Stomach (tissue), 9 donors: ENCODE measurements around the gene ZBTB46. TPM values are rescaled to one million over a fixed set of nuclear protein-coding genes. Genes with fewer than 3 reads are reported as not detected.

Source experiments
- DNase-seq, 2 donors: peaks; one replicate each; pipeline versions ENCODE4 v3.0.0 to v3.0.0-alpha.2; 2013 to 2019
- H3K27ac ChIP-seq, 5 donors: fragments of 200-600 bp in 4 of 5; sonication (generic) in 4 of 5; one replicate each; pipeline ENCODE4 v1.5.1; 2013 to 2019; ENCODE audit warnings: mild to moderate bottlenecking in 1 of 5, moderate library complexity in 1 of 5
- H3K27me3 ChIP-seq, 3 donors: fragments of 200-600 bp; sonication (generic); one replicate each; pipeline ENCODE4 v1.5.1; 2017 to 2019; ENCODE audit warnings: mixed run types in 1 of 3
- H3K36me3 ChIP-seq, 4 donors: fragments of 200-600 bp; sonication (generic); 1 replicate in 3 of 4; 2 replicates in 1 of 4; pipeline ENCODE4 v1.5.1; 2016 to 2019
- H3K4me1 ChIP-seq, 4 donors: fragments of 200-600 bp; sonication (generic); one replicate each; pipeline ENCODE4 v1.5.1; 2016 to 2019
- H3K4me3 ChIP-seq, 4 donors: fragments of 200-600 bp; sonication (generic) in 3 of 4; one replicate each; pipeline ENCODE4 v1.5.1; 2016 to 2019; ENCODE audit warnings: mild to moderate bottlenecking in 1 of 4
- H3K9me3 ChIP-seq, 4 donors: fragments of 200-600 bp; sonication (generic); one replicate each; pipeline ENCODE4 v1.5.1; 2016 to 2019
- CTCF ChIP-seq, 7 experiments: fragments of 450-650 bp in 4 of 7; fragments of 200-600 bp in 3 of 7; sonication (generic) in 3 of 7; IDR thresholded peaks; one replicate each; pipeline ENCODE4 v1.5.1; 2016 to 2019; ENCODE audit warnings: antibody characterized with exemption in 7 of 7, control low read depth in 2 of 7, mild to moderate bottlenecking in 1 of 7
- EP300 ChIP-seq: sonication (generic); formaldehyde crosslinking; IDR thresholded peaks from one replicate; pipeline ENCODE4 v1.6.1; 2017; ENCODE audit warnings: antibody characterized with exemption
- POLR2A ChIP-seq, 4 donors: fragments of 450-650 bp; IDR thresholded peaks; one replicate each; pipeline ENCODE4 v1.6.1; 2016; ENCODE audit warnings: antibody characterized with exemption in 4 of 4, control low read depth in 2 of 4, mild to moderate bottlenecking in 1 of 4, moderate library complexity in 1 of 4
- POLR2AphosphoS5 ChIP-seq, 3 donors: sonication (generic); formaldehyde crosslinking; IDR thresholded peaks; one replicate each; pipeline ENCODE4 v1.6.1; 2016; ENCODE audit warnings: antibody characterized with exemption in 3 of 3
- WGBS, 5 donors: extraction: QIAGEN DNeasy Blood & Tissue Kit in 3 of 5; methylation state at CpG; one replicate each; pipeline versions ENCODE4 v1.1.5 to v1.1.7; 2013 to 2018; 5-methylcytosine and 5-hydroxymethylcytosine counted together
- intact Hi-C: fragments of 100-400 bp; cut with DNase I; formaldehyde crosslinking; loops from one replicate; pipeline ENCODE4 v1.15.1; 2023; ENCODE audit warnings: low total_unique reads
- polyA plus RNA-seq, 3 donors: library from polyadenylated mRNA; stranded (reverse); fragments of 200-250 nt; gene quantifications; one replicate each; pipeline ENCODE4 v1.2.3, GENCODE V29; 2013
- total RNA-seq, 5 donors: library from RNA; depleted of rRNA; stranded (reverse); fragments of >200 nt; gene quantifications; one replicate each; pipeline versions ENCODE4 v1.1.0 to v1.2.3, GENCODE V29; 2014 to 2016
- donor health status: healthy with polysubstance abuse.
- donor health status: Bipolar disorder and iron deficiency.
- donor health status: healthy.

Gene ZBTB46
- total and polyA plus RNA-seq, 8 donors, result 0.58 to 13.4 (median 2.5) TPM

- peaks cover 0 to 13% (median 3%) of the 10 kb centered on the region in 3 donors for H3K27me3 ChIP-seq
- H3K4me3 ChIP-seq, result peak overlapping the region; percentile 7 to 22 (median 12)
- peaks cover 8 to 20% (median 13%) of the 10 kb centered on the region in 4 donors for H3K4me1 ChIP-seq
- peaks cover 0 to 11% (median 8%) of the 10 kb centered on the region in 4 donors for H3K36me3 ChIP-seq
- TF ChIP-seq EP300 (no peak), CTCF (IDR thresholded peaks at IDR 0.05) (peak in 4 of 7 experiments; percentile 37 to 55 (median 49))
- H3K9me3 ChIP-seq, result no peaks in the 10 kb centered on the region
- peak overlapping the region in 1 of 5 donors; percentile 18 for H3K27ac ChIP-seq
- peak in 1 of 2 donors; percentile 89 for DNase-seq
- intact Hi-C loops, result no loop called here
- WGBS, 5 donors, result 27 to 44% (median 30%) methylated on average over 40 to 67 of the region's 67 CpGs
These were observed 55.7 kb downstream of the ZBTB46 start for GRCh38 chr20:63775096-63775978.

- WGBS, 5 donors, result 71 to 82% (median 77%) methylated on average over 12 to 15 of the region's 15 CpGs
- no peak for DNase-seq
- H3K4me3 ChIP-seq, result no peak overlapping the region
- H3K27me3 ChIP-seq, result peaks cover 0 to 13% (median 3%) of the 10 kb centered on the region in 3 donors
- peaks cover 8 to 20% (median 13%) of the 10 kb centered on the region in 4 donors for H3K4me1 ChIP-seq
- TF ChIP-seq POLR2A (IDR thresholded peaks at IDR 0.05), result no peak
- TF ChIP-seq POLR2AphosphoS5 (IDR thresholded peaks at IDR 0.05), result no peak
- no peak for TF ChIP-seq EP300
- TF ChIP-seq CTCF (IDR thresholded peaks at IDR 0.05), result no peak
- H3K27ac ChIP-seq, result no peak overlapping the region
- no peaks in the 10 kb centered on the region for H3K9me3 ChIP-seq
- intact Hi-C loops, result no loop called here
- peaks cover 0 to 21% (median 11%) of the 10 kb centered on the region in 4 donors for H3K36me3 ChIP-seq
These were observed 56.8 kb downstream of the ZBTB46 start for GRCh38 chr20:63774306-63774705.

- H3K4me3 ChIP-seq, result no peak overlapping the region
- no peak for DNase-seq
- peaks cover 8 to 20% (median 13%) of the 10 kb centered on the region in 4 donors for H3K4me1 ChIP-seq
- TF ChIP-seq POLR2A (IDR thresholded peaks at IDR 0.05) (no peak), CTCF (IDR thresholded peaks at IDR 0.05) (no peak), POLR2AphosphoS5 (IDR thresholded peaks at IDR 0.05) (no peak), EP300 (no peak)
- intact Hi-C loops, result no loop called here
- no peak overlapping the region for H3K27ac ChIP-seq
- no peaks in the 10 kb centered on the region for H3K9me3 ChIP-seq
- H3K36me3 ChIP-seq, result peaks cover 0 to 27% (median 17%) of the 10 kb centered on the region in 4 donors
- H3K27me3 ChIP-seq, result peaks cover 0 to 13% (median 3%) of the 10 kb centered on the region in 3 donors
- 75 to 86% (median 81%) methylated on average over 15 to 33 of the region's 33 CpGs for WGBS, 5 donors
These were observed 57.4 kb downstream of the ZBTB46 start for GRCh38 chr20:63773571-63774241.

GRCh38 chr20:63772781-63773518, 58.1 kb downstream of the ZBTB46 start:
- H3K9me3 ChIP-seq, result no peaks in the 10 kb centered on the region
- TF ChIP-seq EP300, result no peak
- no peak for TF ChIP-seq CTCF (IDR thresholded peaks at IDR 0.05)
- TF ChIP-seq POLR2A (IDR thresholded peaks at IDR 0.05), result no peak
- no peak for TF ChIP-seq POLR2AphosphoS5 (IDR thresholded peaks at IDR 0.05)
- peak overlapping the region in 1 of 5 donors; percentile 31 for H3K27ac ChIP-seq
- no peak for DNase-seq
- H3K4me1 ChIP-seq, result peaks cover 8 to 20% (median 13%) of the 10 kb centered on the region in 4 donors
- no peak overlapping the region for H3K4me3 ChIP-seq
- H3K27me3 ChIP-seq, result peaks cover 0 to 13% (median 3%) of the 10 kb centered on the region in 3 donors
- H3K36me3 ChIP-seq, result peaks cover 0 to 29% (median 18%) of the 10 kb centered on the region in 4 donors
- 55 to 73% (median 60%) methylated on average over 15 to 20 of the region's 20 CpGs for WGBS, 5 donors
- intact Hi-C loops, result no loop called here
